Glutamatergic neuron (in vitro differentiated cells): ENCODE data around the gene PIP5K1B. TPM values are rescaled to one million over a fixed set of nuclear protein-coding genes. Genes with fewer than 3 reads are reported as not detected.

ENCODE experiments used
- DNase-seq: peaks from one replicate; pipeline ENCODE4 v3.0.0; 2022
- H3K27ac Mint-ChIP-seq: one replicate; pipeline ENCODE4 v1.8.0; 2020; ENCODE audit warnings: mild to moderate bottlenecking, mixed read lengths, inconsistent platforms; ENCODE audit not compliant: unreplicated experiment
- H3K27me3 Mint-ChIP-seq: one replicate; pipeline ENCODE4 v1.8.0; 2020; ENCODE audit warnings: mild to moderate bottlenecking, moderate library complexity, mixed read lengths, inconsistent platforms; ENCODE audit not compliant: unreplicated experiment
- H3K36me3 Mint-ChIP-seq: one replicate; pipeline ENCODE4 v1.8.0; 2020; ENCODE audit warnings: mild to moderate bottlenecking, mixed read lengths, inconsistent platforms; ENCODE audit not compliant: unreplicated experiment
- H3K4me1 Mint-ChIP-seq: one replicate; pipeline ENCODE4 v1.8.0; 2020; ENCODE audit warnings: mild to moderate bottlenecking, low read depth, mixed read lengths, inconsistent platforms; ENCODE audit not compliant: unreplicated experiment
- H3K4me3 Mint-ChIP-seq: one replicate; pipeline ENCODE4 v1.8.0; 2020; ENCODE audit warnings: mild to moderate bottlenecking, mixed read lengths, inconsistent platforms; ENCODE audit not compliant: unreplicated experiment
- H3K9me3 Mint-ChIP-seq: one replicate; pipeline ENCODE4 v1.8.0; 2020; ENCODE audit warnings: mild to moderate bottlenecking, moderate library complexity, mixed read lengths, inconsistent platforms; ENCODE audit not compliant: unreplicated experiment
- CTCF ChIP-seq: fragments of 200-600 bp; sonication (generic); IDR thresholded peaks from one replicate; pipeline ENCODE4 v1.5.0; 2021; ENCODE audit not compliant: partially characterized antibody, unreplicated experiment
- total RNA-seq: library from RNA; stranded (reverse); fragmentation: NEBNext Ultra II Directional; extraction: Animal tissue kit (Norgen Biotek cat#: 25700); gene quantifications from one replicate; pipeline ENCODE4 v1.2.1, GENCODE V29; 2021; ENCODE audit not compliant: unreplicated experiment

PIP5K1B gene
- total RNA-seq, 1 donor from 2014 or later = 0.27 TPM

DNA sequence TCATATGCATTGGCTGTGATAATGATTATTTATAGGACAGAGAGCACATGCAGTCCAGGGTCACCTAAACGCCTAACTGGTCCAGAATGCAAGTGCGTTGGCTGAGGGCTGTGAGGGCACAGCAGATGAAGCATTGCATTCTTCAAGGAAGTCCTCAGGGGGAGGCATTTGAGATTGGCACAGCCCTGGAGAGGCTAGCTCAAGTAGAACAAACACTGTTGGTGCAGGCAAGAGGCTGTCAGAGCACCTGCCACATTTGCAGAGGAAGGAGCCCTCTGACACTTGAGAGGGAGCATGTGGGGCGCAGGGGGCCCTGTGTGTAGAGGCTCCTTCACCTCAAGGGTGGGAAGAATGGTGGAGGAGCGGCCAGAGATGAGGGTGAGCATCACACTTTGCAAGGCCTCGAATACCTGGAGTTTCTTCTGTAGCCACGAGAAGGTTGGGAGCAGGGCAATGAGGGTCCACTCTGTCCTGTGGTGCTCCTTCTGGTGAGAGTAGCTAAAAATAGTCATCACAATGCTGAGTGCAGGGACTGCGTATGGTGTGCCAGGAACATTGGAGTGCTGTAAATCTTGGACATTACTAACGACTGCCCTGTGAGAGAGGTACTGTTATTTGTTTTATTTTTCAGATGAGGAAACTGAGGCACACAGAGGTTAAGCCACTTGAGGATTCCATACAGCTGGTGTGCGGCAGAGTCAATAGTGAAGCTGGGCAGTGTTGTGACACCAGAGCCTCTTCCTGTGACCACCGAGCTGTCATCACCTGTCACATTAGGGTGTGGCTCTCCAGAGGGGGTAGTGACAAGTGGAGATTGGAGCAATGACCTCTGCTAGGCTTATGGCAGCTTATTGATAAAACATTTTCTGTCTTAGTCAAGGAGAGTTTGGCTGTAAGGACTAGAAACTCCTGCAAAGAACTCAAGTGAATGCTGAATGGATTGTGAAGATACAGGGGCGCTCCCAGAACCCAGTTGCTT is 100.2 kb downstream of the PIP5K1B start:
- H3K4me1 Mint-ChIP-seq = peaks cover 7% of the 10 kb centered on the region
- no peak for DNase-seq
- no peaks in the 10 kb centered on the region for H3K9me3 Mint-ChIP-seq
- H3K27me3 Mint-ChIP-seq = no peaks in the 10 kb centered on the region
- H3K27ac Mint-ChIP-seq = no peak overlapping the region
- H3K4me3 Mint-ChIP-seq = no peak overlapping the region
- TF ChIP-seq CTCF = no peak
- no peaks in the 10 kb centered on the region for H3K36me3 Mint-ChIP-seq

DNA sequence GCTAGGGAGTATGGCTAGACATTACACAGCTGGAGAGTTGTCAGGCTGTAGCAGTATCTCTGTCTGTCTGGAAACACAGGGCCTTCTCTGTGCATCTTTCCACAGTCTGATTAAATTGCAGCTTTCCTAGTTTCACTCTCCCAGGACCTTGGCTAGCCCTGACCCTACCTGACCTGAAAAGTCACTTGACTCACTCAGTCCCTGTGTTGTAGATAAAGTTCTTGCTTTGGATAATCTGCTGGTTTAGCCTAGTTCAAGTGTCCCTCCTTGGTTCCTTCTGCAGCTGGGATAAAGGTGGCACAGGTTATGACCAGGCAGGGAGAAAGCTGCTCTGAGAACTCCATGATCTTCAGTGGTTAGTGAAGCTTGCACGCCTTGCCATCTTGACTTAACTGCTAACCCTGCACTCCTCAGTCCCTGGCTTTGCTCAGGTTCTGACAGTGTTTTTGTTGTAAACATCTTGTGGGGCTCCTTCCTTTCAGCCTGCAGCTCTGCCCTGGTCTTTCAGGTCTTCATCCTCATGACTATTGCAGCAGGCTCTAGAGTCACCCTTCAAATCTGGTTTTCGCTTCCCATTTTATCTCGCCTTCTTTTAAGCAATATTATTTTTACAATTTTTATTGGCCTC is 101.0 kb downstream of the PIP5K1B start:
- no peaks in the 10 kb centered on the region for H3K27me3 Mint-ChIP-seq
- no peak overlapping the region for H3K4me3 Mint-ChIP-seq
- TF ChIP-seq CTCF = no peak
- H3K36me3 Mint-ChIP-seq = no peaks in the 10 kb centered on the region
- no peak overlapping the region for H3K27ac Mint-ChIP-seq
- H3K4me1 Mint-ChIP-seq = peaks cover 7% of the 10 kb centered on the region
- no peak for DNase-seq
- no peaks in the 10 kb centered on the region for H3K9me3 Mint-ChIP-seq

DNA sequence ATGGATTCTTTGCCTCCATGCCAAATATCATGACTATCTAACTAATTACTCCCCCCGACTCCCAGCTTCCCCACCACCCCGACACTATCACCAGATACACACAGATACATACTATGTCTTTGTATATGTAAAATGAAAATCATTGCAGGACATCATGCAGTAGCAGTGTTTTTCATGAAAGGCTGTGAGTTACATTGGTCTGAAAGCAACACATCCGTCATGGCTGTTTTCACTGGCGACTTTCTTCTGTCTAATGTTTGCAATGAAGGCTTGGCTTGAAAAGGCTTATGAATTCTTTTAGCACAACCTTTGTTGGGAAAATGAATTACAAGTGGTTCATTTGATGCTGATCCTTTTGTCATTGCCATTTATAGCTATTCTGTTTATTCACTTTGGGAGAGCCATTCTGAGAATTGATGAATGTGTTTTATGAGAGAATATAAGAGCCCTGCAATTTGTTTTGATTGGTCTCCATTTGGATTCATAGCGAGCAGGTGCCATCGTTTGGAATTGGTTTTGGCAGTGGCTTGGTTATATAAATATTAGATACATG is 103.4 kb downstream of the PIP5K1B start:
- Mint-ChIP-seq H3K27ac (no peak overlapping the region), H3K4me1 (peaks cover 7% of the 10 kb centered on the region), H3K27me3 (no peaks in the 10 kb centered on the region), H3K9me3 (no peaks in the 10 kb centered on the region), H3K4me3 (no peak overlapping the region), H3K36me3 (no peaks in the 10 kb centered on the region)
- TF ChIP-seq CTCF = no peak
- DNase-seq = no peak

DNA sequence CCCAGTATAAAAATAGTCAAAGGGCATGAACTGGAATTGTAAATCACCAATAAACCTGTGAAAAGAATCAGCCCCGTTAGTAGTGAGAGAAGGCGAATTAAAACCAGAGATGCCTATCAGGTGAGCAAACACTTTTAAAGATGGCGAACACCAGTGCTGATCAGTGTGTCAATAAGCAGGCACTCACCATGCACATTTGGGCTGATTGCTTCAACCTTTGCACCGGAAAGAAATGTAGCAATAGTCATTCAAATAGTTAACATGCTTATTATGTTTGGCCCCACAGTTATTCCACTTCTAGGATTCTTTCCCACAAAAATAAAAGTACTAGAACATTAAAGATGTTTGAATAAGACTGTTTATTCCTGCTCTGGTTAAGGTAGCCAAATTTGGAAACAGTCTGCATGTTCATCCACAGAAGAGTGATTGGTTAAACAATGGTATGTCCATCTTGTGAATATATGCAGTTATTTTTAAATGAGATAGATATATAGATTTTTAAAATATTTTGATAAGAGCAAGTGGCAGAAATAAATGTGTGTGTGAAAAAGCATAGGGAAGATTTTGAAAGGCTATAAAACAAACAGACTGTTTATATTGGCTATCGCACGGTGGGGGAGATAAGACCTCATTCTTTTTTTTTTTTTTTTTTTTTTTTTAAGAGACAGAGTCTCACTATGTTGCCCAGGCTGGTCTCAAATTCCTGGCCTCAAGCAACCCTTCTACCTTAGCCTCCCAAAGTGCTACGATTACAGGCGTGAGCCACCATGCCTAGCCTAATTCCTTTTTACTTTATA is 112.2 kb downstream of the PIP5K1B start:
- Mint-ChIP-seq H3K27ac (no peak overlapping the region), H3K9me3 (no peaks in the 10 kb centered on the region), H3K4me3 (no peak overlapping the region), H3K36me3 (no peaks in the 10 kb centered on the region), H3K4me1 (no peaks in the 10 kb centered on the region), H3K27me3 (no peaks in the 10 kb centered on the region)
- TF ChIP-seq CTCF = no peak
- no peak for DNase-seq
